Liver (tissue), 3 donors: ENCODE measurements around the gene NELL1.

Experiments
- ATF3 ChIP-seq: IDR thresholded peaks from 2 replicates; pipeline ENCODE4 v1.6.1; 2016; ENCODE audit warnings: antibody characterized with exemption
- CTCF ChIP-seq: fragments of 150-350 bp; IDR thresholded peaks from 2 replicates; pipeline ENCODE4 v1.5.1; 2017; ENCODE audit warnings: improper control_type of control experiment, low read depth, low read length; ENCODE audit not compliant: missing input control
- EGR1 ChIP-seq, 2 donors: IDR thresholded peaks; 2 replicates each; pipeline ENCODE4 v1.6.1; 2016 to 2018; ENCODE audit warnings: antibody characterized with exemption in 2 of 2, low read depth in 2 of 2
- GABPA ChIP-seq, 2 donors: IDR thresholded peaks in 1 of 2; conservative IDR thresholded peaks in 1 of 2; 2 replicates each; pipeline ENCODE4 v1.6.1; 2016; ENCODE audit warnings: antibody characterized with exemption in 2 of 2, mild to moderate bottlenecking in 1 of 2, moderate library complexity in 1 of 2
- HNF4G ChIP-seq: IDR thresholded peaks from 2 replicates; pipeline ENCODE4 v1.6.1; 2016; ENCODE audit warnings: antibody characterized with exemption
- JUND ChIP-seq, 2 donors: IDR thresholded peaks; 2 replicates each; pipeline ENCODE4 v1.6.1; 2016; ENCODE audit warnings: antibody characterized with exemption in 2 of 2
- MAX ChIP-seq: IDR thresholded peaks from 2 replicates; pipeline ENCODE4 v1.6.1; 2016; ENCODE audit warnings: antibody characterized with exemption
- NR2F2 ChIP-seq: IDR thresholded peaks from 2 replicates; pipeline ENCODE4 v1.6.1; 2016; ENCODE audit warnings: antibody characterized with exemption
- RAD21 ChIP-seq, 2 donors: IDR thresholded peaks; 2 replicates each; pipeline ENCODE4 v1.6.1; 2016; ENCODE audit warnings: antibody characterized with exemption in 2 of 2, mild to moderate bottlenecking in 2 of 2
- REST ChIP-seq: IDR thresholded peaks from 2 replicates; pipeline ENCODE4 v1.6.1; 2016; ENCODE audit warnings: antibody characterized with exemption, mild to moderate bottlenecking
- RXRA ChIP-seq, 2 donors: IDR thresholded peaks; 2 replicates each; pipeline ENCODE4 v1.6.1; 2017 to 2018; ENCODE audit warnings: antibody characterized with exemption in 2 of 2, mild to moderate bottlenecking in 1 of 2
- YY1 ChIP-seq: IDR thresholded peaks from 2 replicates; pipeline ENCODE4 v1.6.1; 2016; ENCODE audit warnings: antibody characterized with exemption, mild to moderate bottlenecking
- donor health status: healthy.
- donor health status: healthy.

- TF ChIP-seq MAX (no peak), CTCF (no peak), EGR1 (IDR thresholded peaks at IDR 0.05; ENCODE audit: low read depth in 2 of 2) (no peak), RAD21 (IDR thresholded peaks at IDR 0.05) (no peak), NR2F2 (no peak), REST (no peak), YY1 (no peak), JUND (IDR thresholded peaks at IDR 0.05) (no peak), RXRA (IDR thresholded peaks at IDR 0.05) (no peak), ATF3 (no peak), GABPA (IDR thresholded peaks at IDR 0.05 in 1 of 2, conservative IDR thresholded peaks at IDR 0.05 in 1 of 2) (no peak), HNF4G (no peak)
These were observed 440.0 kb downstream of the NELL1 start for GRCh38 chr11:21109341-21109740.
